ENCODE data around the gene RAB3D.

DNA sequence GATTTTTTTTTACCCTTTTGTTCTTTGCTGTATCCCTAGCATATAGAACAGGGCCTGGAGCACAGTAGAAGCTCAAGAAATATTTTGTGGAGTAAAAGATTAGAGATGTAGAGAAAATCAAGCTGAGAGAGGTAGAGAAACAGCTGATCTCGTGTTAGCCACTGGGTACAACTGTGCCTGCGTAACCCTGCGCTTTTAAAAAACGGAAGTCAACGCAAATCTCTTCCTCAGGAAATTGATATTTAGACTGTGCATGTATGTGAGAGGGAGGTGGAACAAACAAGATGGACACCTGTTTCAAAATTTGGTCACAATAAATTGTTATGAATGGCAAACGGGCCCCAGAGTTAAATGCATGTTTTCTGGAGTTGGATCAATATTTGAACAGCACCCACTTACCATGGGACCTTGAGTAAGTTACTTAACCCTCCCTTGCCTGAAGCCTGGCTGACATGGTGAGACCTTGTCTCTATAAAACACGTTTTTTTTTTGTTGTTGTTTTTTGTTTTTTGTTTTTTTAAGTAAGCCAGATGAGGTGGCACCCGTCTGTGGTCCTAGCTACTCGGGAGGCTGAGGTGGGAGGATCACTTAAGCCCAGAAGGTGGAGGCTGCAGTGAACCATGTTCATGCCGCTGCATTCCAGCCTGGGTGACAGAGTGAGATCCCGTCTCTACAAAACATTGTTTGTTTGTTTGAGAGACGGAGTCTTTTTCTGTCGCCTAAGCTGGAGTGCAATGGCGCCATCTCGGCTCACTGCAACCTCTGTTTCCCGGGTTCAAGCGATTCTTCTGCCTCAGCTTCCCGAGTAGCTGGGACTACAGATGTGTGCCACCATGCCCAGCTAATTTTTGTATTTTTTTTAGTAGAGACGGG lies 47.9 kb upstream of the RAB3D start:
- TF ChIP-seq, protein P1, sequence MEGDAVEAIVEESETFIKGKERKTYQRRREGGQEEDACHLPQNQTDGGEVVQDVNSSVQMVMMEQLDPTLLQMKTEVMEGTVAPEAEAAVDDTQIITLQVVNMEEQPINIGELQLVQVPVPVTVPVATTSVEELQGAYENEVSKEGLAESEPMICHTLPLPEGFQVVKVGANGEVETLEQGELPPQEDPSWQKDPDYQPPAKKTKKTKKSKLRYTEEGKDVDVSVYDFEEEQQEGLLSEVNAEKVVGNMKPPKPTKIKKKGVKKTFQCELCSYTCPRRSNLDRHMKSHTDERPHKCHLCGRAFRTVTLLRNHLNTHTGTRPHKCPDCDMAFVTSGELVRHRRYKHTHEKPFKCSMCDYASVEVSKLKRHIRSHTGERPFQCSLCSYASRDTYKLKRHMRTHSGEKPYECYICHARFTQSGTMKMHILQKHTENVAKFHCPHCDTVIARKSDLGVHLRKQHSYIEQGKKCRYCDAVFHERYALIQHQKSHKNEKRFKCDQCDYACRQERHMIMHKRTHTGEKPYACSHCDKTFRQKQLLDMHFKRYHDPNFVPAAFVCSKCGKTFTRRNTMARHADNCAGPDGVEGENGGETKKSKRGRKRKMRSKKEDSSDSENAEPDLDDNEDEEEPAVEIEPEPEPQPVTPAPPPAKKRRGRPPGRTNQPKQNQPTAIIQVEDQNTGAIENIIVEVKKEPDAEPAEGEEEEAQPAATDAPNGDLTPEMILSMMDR (conservative IDR thresholded peaks at IDR 0.05 in 1 of 2, IDR thresholded peaks at IDR 0.05 in 1 of 2; ENCODE audit: low read depth in 1 of 2, low read length in 2 of 2) = no peak
- no peak for TF ChIP-seq EZH2 (IDR thresholded peaks at IDR 0.05; ENCODE audit: low read length, missing control alignments)
